Measurements from ENCODE around the gene GRIK3.
"Not testable (repeated sequence)": the region's sequence is repeated elsewhere in the genome, so short reads cannot be mapped to it uniquely, and the experiment has no call there.

Gene GRIK3

DNA sequence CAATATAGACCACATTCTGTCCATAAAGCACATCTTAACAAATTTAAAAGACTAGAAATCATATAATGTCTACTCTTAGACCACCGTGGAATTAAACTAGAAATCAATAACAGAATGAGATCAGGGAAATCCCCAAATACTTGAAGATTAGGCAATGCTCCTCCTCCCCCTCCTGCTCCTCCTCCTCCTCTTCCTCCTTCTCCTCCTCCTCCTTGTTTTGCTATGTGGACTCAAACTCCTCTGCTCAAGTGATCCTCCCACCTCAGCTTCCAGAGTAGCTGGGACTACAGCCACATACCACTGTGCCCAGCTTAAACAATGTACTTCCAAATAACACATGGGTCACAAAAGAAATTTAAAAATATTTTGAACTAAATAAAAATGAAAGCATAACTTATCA is 134.2 kb downstream of the GRIK3 start:
- DNase-seq = no peak

DNA sequence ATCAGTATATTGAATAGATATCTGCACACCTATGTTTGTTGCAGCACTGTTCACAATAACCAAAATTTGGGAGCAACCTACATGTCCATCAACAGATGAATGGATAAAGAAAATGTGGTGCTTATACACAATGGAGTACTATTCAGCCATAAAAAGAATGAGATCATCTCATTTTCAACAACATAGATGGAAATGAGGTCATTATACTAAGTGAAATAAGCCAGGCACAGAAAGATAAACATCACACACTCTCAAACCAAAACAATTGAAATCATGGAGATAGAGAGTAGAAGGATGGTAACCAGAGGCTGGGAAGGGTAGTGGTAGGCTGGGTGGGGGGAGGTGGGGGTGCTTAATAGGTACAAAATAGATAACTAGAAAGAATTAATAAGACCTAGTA is 136.5 kb downstream of the GRIK3 start:
- not testable (repeated sequence) for DNase-seq

DNA sequence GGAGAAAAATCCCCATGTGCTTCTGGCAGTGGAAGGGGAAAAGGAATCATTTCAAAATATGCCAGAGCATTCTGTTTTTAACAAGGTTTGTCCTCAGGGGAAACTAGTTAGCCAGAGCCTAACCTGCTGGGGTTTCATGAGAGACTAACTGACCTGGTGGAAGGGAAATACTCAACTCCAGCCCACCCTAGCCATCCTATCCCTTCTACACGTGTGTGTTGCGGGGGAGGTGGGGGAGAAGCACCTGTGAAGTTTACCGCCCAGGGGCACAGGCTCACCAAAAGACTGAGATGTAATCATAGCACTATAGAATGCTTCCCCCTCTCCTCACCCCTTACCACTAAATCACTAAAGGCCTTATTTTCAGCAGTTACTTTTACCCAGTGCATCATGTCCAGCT is 139.5 kb downstream of the GRIK3 start:
- no peak for DNase-seq

DNA sequence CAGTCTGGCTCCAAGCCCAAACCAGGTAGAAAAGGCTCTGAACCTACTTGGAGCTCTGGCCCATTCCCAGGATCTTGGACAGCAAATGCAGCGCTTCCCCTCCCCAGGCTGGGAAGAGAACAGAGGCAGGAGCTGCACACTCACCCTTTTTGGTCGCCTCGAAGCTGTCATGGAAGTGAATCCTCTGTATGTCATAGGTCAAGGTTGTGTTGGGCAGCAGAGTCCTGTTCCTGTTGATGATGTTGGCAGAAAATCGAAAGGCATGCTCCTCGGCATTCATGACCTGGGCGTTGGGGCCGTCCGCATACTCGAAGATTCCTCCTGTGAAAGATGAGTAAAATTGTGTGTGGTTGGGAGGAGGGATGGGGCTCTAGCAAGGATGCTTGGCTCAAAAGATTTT is 143.5 kb downstream of the GRIK3 start:
- DNase-seq = no peak

DNA sequence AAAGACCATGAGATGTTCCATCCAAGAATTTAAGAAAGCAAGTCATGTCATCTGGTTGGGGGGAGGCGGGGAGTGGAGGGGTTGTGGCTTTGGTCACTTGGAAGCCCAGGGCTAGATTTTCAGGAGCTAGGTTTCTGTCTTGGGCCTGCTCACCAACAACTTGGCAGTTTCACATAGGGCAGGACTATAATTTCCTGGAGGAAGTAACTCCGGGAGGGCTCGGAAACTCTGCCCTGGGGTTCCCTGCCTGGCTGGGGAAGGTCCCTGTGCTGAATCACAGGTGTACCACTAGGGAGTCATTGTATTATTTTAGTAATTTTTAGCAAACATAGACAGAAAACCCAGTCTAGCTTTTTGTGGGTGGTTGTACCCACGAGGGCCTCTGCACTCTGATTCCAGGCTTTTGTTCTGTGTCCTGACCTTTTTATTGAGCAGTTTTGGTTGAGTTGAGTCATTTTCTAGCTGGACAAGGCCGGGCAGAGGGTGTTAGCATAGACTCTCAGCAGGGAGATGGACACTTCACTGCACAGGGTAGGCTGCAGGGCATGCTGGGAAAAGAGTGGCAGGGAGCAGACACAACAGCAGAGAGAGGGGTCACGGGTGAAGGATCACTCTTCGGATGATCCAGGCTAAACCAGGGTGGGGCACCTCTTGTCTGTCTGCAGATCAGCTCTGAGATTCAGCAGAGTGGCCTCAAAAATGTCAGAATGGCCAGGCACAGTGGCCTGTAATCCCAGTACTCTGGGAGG is 144.7 kb downstream of the GRIK3 start:
- DNase-seq = no peak

DNA sequence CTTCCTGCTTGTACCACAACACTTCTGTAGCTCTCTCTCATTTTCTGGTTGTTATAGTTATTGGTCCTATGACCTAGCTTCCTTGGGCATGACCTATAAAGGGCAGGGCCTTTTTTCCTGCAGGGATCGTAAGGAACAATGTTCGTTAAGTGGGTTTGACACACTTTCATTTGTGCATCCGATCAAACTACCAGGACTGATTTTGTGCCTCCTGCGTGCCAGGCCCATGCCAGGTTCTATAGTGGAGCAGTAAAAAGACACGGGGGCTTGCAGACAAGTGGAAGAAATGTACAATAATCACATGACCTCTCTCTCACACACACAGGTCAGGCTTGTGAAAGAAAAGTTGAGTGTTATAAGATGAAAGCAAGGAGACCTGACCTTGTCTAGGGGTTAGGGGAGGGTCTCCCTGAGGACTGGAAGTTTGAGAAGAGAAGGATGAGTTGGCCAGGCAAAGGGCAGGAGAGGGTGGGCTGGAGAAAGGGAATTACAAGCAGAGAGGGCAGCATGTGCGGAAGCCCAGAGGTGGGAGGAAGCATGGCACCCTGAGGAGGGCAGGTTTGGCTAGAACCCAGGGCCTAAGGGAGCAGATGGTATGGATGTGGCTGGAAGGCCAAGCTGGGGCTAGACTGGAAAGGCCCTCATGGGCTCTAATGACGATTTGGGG is 145.4 kb downstream of the GRIK3 start:
- DNase-seq = no peak

DNA sequence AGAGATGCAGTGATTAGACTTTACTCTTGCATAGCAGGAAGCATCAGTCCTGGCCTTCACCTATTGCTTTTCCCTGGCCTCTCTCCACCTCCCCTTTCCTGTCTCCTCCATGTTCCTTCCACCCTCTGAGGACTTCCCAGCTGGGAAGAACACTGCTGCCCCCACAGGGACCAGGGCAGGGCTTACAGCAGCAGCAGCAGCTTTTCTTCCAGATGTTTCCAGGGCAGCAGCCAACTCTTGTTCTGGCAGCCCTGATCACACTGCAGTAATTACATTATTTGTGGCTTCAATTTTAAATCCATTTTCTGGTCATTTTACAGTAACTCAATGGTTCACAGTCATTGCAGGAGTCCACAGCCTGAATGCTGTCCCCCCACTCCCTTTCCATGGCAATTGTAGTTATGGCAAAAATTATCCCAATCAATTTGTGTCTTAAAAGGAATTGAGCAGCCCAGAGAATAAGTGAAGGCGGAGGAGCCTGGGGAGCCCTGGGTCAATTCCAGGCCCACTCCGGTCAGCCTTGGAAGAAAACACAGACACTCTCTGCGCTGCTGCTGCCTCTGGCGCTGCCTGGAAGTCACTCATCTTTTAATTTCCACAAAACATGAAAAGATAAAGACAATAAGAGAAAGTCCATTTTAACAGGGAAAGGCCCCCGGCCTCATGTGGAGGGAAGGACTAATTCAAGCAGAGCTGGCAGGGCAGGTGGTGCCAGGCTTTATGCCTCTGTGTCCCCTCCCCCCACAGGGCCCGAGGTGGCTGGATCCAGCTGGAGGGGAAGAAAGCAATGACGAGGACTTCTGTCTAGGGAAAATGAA is 148.6 kb downstream of the GRIK3 start:
- no peak for DNase-seq

DNA sequence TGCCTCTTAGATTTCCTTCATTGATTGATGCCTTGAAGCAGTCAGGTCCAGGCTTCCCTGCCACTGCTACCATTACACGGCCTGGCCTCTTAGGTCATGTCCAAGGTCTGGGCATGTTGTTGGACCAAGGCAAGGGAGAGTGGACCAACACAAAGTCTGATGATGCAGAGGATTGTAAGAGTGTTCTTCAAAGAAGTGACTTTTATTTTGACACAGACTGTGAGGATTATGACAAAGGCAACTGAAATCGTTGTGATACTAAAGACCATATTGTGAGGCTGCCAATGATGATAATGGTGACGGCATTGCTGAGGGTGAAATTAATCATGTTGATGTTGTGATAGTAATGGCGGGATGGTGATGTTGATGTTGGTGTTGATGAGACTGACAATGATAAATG is 149.5 kb downstream of the GRIK3 start:
- DNase-seq = no peak

DNA sequence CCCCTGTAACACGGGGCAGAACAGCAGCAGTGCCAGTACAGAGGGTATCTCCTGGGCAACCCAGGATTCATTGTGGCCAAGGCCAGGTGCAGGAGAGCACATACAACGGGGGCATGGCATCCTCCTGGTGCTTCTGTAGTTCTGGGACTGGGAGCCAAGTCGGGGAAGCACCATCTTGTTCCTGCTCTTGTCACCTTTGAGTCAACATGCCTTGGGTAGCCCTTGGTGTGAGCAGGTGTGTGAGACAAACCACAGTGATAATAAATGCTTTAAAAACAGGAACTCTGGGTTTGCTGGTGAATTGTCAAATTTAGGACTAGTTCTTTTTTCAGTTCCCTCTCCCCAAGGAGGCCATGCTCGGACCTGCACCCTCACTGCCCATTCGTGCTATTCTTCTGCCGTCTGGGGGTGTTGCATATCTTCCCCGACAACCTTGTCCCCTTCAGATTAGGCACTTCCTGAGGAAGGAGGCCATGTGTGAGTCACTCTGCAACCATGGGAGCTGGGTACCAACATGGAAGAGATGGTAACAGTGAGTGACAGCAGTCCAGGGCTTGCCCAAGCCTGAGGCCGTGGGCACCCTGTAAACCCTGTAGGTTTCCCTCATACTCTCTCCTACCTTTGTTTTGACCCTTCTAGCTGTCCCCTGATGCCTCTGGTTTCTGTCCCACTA is 150.2 kb downstream of the GRIK3 start:
- no peak for DNase-seq

DNA sequence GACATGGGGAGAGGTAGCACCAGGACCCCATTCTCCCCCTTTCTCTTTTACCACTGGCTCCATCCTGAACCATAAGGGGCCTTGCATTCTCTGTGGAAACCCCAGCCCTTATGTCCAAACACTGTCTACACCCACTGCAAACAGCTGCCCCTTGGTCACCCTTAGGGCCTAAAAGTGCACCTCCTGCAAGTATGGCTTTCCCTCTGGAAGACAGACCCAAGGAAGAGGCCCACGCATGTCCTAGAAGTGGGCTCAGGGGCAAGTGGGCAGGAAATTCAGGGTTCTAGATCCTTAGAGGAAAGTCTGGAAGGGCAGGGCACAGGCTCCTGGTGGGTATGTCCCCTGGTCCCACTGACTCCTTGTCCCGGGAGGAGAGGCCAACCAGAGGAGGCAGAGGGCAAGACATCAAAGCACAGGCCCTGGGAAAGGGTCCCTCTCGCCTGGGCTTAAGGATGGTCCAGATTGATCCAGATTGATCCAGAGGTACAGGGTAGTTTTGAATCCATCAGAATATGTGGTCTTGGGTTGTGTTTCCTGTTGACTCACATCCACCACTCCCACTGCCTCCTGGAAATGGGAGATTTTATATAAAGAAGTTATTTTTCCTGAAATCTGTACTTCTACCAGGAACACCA is 150.9 kb downstream of the GRIK3 start:
- no peak for DNase-seq

DNA sequence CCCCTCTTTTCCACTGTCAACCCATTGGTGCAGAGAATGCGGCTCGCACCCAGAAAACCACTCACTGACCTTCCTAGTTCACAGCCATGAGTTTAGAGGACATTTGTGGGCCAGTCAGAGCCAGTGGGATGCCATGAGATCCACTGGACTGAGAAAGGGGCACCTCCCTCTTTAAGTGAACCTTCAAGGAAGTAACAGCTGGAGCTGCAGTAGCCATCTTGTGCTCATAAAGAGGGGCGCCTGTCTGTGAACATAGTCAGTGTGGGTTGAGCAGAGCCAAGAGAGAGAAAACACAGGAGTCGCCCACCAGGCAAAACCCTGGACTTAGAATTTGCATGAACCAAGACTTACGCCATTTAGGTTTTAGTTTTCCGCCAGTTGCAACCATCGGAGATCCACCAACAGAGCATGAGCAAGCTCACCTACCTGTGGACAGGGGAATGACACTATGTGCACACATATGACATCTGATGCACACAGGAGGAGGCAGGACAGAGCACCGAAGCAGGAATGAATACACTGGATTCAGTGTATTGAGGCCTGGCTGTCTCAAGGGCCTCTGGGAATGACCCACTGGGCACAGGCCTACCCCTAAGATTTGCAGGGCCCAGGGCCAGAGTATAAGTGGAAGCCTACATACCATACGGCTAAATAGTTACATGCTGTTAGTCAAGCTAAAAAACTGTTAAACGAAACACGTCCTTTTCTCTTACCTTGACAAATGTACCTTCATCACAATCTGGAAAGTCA is 151.6 kb downstream of the GRIK3 start:
- DNase-seq = no peak

DNA sequence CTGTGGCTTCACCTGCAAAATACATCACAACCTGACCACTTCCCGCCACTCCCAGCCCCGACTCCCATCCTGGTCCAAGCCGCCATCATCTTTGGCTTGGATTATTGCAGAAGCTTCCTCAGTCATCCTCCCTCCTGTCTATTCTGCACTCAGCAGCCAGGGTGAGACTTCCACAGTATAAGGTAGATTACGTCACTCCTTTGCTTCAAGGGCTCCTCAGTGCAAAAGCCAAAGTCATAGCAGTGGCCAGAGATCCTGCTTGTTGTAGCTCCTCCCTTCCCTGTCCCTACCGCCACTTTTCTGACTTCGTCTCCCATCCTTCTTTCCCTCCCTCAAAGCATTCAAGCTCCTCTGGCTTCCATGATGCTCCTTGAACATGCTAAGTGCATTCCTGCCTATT is 152.8 kb downstream of the GRIK3 start:
- DNase-seq = no peak

DNA sequence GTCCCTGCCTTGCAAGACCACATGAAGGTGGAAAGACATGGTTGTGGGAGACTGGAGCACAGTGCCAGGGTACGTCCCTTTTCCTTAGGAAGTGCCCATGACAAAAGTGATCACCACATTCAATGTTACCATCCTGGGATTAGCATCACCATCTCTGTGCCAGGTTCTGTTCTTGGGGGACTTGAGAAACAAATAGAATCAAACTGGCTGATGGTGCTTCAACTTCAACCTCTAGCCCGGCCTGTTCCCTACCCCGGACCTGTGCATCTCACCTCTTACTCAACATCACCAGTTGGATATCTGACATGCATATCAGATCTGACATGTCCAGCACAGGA is 153.3 kb downstream of the GRIK3 start:
- DNase-seq = no peak

DNA sequence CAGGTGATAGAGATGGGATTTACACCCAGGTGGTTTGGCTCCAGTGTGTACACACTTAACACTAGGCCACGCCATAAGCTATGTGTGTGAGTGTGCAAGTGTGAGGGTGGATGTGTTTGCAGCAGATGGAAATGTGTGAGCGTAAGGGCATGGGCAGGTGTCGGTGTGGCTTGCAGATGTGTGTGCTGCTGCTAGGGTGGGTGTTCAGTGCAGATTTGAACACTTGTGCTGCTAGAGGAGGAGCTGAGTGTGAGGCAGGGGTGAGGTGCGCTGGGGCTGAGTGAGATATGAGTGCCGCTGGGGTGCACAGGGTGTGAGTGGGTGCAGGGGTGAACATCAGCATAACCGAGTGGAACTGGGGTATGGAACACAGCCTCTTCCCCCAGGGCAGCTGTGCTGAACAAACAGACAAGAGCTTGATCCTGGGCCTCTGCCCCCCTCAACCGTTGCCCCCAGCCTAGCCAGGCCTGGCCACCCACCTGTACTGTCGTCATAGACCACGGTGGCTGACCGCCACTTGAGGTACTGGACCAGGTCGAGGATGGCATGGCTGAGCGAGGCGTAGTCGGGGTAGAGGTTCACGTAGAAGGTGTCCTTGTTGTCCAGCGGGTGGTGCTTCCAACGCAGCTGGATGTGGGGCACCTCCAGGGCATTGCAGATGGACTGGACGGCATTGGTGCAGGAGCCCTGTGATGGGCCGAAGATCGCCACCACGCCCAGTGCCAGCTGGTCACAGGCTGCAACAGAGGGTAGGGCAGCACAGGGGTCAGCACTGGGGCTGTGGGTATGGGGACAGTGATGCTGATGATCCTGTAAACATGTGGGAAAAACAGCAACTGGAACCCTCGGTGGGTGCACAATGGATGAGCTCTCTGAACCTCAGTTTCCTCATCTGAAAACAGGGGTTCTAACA is 153.9 kb downstream of the GRIK3 start:
- DNase-seq = no peak

DNA sequence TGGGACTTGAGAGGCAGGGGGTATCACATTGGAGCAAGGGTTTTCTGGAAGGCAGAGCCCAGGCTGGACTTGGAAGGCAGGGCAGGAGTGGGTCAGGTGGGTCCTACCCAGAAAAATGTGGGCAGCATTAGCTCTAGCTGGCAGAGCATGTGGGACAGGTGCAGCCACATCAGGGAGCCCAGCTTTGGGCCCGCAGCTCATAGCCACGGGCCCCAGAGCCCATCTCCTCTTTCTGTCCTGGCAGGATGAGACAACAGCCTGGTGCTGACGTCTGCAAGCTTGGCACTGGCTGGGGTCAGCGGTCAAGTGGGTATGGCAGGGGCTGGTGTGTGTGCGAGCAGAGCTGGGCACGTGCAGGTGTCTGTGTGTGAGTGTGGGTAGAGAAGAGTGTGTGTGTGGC is 154.7 kb downstream of the GRIK3 start:
- DNase-seq = no peak

DNA sequence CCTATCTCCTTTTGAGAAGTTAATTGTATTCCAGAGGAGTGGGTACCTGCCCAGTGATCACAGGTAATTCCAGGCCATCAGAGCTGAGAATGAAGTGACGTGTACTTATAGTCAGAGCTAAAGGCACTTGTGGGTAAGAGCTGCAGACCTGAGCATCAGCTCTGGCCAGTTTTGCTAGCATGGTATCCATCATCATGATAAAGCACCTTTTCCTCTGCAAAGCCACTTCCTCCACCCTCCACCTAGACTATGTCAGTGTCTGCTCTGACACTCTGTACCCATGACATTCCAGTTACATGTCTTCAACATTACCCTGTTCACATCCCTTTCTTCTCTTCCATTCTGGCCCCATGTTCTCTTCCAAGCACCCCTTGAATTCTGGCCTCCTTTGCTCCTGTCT is 157.3 kb downstream of the GRIK3 start:
- no peak for DNase-seq

DNA sequence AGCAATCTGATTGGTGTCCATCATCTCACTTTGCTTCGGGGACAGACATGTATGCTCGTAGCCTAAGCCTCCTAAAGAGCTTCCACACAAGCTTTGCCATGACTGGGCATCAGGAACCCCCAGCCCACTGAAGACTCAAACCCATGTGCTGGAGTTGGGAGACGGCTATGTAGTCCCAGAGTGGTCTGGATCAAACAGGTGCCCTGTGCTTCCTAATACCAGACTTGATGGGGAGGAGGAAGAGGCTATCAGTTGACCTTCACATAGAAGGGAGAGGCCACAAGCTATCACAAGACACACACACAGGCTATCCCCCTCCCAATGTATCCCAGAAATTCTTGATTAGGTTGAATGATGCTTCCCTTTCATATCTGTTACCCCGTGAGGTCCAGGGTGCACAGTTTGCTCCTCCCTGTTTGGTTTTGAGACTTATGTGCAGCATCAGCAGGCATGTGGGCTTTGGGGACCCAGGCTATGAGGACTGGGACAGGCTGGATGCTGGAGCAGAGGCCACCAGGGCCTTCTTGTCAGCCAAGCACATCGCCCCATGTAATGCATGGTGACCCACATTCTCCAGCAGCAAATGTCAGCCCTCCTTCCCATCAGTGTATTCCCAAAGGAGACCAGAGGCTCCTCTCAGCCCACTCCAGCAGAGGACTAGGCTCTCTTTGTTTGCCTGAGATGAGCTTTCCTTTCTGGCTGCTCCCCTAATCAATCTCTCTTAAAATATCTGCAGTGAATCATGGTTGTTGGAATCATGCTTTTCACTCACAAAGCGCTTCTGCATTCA is 159.8 kb downstream of the GRIK3 start:
- no peak for DNase-seq

DNA sequence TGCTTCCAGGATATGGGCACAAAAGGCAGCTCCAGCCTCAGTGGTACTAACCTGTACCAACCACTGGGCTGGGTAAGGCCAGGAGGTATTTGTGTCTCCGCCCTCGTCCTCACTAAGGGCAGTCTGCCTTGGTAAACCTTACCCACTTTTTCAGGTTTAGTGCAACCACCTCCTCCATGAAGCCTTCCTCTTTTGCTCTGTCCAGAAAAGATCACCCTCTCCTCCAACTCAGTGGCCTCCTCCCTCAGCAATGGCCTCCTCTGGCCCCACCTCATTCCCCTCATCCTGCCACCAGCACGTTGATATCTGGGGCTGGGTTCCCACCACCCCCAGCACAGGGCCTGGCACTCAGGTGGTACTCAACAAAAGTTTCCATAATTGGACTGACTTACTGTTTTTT is 161.5 kb downstream of the GRIK3 start:
- no peak for DNase-seq

DNA sequence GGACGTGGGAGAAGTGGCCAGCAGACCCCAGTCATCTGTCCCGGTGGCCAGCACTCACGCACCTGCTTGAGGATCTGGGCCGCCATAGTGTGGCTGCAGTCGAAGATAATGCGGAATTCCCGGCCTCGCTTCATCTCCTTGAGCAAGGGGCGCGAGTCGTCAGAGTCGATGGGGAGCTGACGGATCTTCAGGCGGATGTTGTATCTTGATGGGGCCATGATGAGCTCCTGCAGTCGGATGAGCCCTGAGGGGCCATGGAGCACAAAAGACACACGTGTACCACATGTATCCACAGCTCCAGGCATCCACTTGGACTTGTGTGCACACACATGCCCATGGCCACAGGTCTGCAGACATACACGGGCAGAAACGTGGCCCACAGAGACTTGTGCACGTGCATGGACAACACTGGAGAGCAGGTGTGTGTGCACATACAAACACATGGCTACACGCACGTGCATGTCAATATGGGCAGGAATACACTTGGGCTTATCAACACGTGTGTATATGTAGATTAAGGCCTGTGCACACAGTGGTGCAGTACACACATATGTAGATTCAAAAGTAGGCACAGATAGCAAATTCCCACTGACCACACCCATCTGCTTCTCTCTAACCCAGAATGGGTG is 162.1 kb downstream of the GRIK3 start:
- no peak for DNase-seq

Measured in NCI-H1930 (cell line).